C1 segment of cervical spinal cord (tissue), 14 donors: ENCODE measurements around the gene CRB1.

Experiments
- DNase-seq, 14 donors: peaks; one replicate each; lab custom pipeline; 2025; lab: John Stamatoyannopoulos, UW

Gene CRB1

DNA sequence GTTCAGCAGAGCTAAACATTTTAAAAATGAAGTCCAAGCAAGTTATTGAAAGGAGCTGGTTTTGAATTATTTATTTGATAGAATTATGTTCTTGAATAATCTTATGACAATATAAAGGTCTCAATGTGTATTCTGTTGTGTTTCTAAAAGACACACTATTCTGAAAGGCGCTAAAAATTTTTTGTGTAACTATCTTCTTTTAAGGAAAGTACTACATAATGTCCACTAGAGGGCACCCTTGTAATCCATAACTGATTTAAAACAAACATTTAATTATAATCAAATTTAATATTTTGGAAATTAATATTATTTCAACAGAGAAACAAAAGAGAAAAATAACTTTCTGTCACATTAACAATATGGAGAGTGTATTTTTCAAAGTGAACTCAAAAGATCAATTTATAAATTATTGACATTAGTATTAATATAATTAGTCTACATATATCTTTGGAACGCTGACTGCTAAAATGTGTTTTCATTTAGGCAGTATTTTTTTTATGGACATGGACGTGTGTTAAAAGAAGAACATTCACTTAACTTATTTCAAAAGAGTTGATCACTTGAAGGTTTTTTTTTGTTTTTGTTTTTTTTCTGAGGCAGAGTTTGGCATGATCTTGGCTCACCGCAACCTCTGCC lies 258.8 kb downstream of the CRB1 start:
- no peak for DNase-seq
